SK-N-SH treated with all-trans-retinoic acid at 6 μM for 48 hours (cell line): Measurements from ENCODE around the gene CNIH2.

ENCODE experiments used
- ATAC-seq: fragments of 200-7000 bp; cut with Tn5 transposase; 3 replicates; pipeline ENCODE4 v1.9.1; 2020; ENCODE audit warnings: mild to moderate bottlenecking, moderate library complexity
- BACH2 ChIP-seq: fragments of 250-450 bp; sonication (Bioruptor Pico); IDR thresholded peaks from 2 replicates; pipeline ENCODE4 v1.9.0; 2021; ENCODE audit warnings: mild to moderate bottlenecking, borderline replicate concordance
- CSRNP3 ChIP-seq: fragments of 250-450 bp; sonication (Bioruptor Pico); IDR thresholded peaks from 2 replicates; pipeline ENCODE4 v1.5.1; 2021; ENCODE audit warnings: mild to moderate bottlenecking, moderate library complexity
- ESRRG ChIP-seq: fragments of 250-450 bp; sonication (Bioruptor Pico); IDR thresholded peaks from 2 replicates; pipeline ENCODE4 v1.6.1; 2021; ENCODE audit warnings: mild to moderate bottlenecking
- ISL1 ChIP-seq: fragments of 250-450 bp; sonication (Bioruptor Pico); IDR thresholded peaks from 2 replicates; pipeline ENCODE4 v2.1.2; 2022; ENCODE audit warnings: mild to moderate bottlenecking, moderate library complexity
- OSR1 ChIP-seq: fragments of 250-450 bp; sonication (Bioruptor Pico); IDR thresholded peaks from 2 replicates; pipeline ENCODE4 v1.8.0; 2022; ENCODE audit warnings: moderate library complexity, mild to moderate bottlenecking, inconsistent platforms
- PATZ1 ChIP-seq: fragments of 250-450 bp; sonication (Bioruptor Pico); IDR thresholded peaks from 2 replicates; pipeline ENCODE4 v1.8.0; 2020; ENCODE audit warnings: mild to moderate bottlenecking, moderate library complexity, borderline replicate concordance
- POU6F1 ChIP-seq: fragments of 250-450 bp; sonication (Bioruptor Pico); IDR thresholded peaks from 2 replicates; pipeline ENCODE4 v1.8.0; 2021; ENCODE audit warnings: low read depth, mild to moderate bottlenecking, moderate library complexity, borderline replicate concordance
- PPARA ChIP-seq: fragments of 250-450 bp; sonication (Bioruptor Pico); IDR thresholded peaks from 2 replicates; pipeline ENCODE4 v1.5.0; 2020; ENCODE audit warnings: mild to moderate bottlenecking, borderline replicate concordance
- RARB ChIP-seq: fragments of 250-450 bp; sonication (Bioruptor Pico); IDR thresholded peaks from 2 replicates; pipeline ENCODE4 v1.8.0; 2021; ENCODE audit warnings: mild to moderate bottlenecking, moderate library complexity
- SNAI2 ChIP-seq: fragments of 250-450 bp; sonication (Bioruptor Pico); IDR thresholded peaks from 2 replicates; pipeline ENCODE4 v1.5.0; 2020; ENCODE audit warnings: mild to moderate bottlenecking, moderate library complexity
- TCF4 ChIP-seq: fragments of 250-450 bp; sonication (Bioruptor Pico); IDR thresholded peaks from 2 replicates; pipeline ENCODE4 v1.8.0; 2021; ENCODE audit warnings: mild to moderate bottlenecking, moderate library complexity, borderline replicate concordance
- TOX ChIP-seq: fragments of 250-450 bp; sonication (Bioruptor Pico); IDR thresholded peaks from 2 replicates; pipeline ENCODE4 v1.8.0; 2021; ENCODE audit warnings: mild to moderate bottlenecking, moderate library complexity, borderline replicate concordance
- ZC3H10 ChIP-seq: fragments of 250-450 bp; sonication (Bioruptor Pico); IDR thresholded peaks from 2 replicates; pipeline ENCODE4 v1.5.1; 2021; ENCODE audit warnings: mild to moderate bottlenecking, moderate library complexity
- ZFP3 ChIP-seq: fragments of 250-450 bp; sonication (Bioruptor Pico); IDR thresholded peaks from 2 replicates; pipeline ENCODE4 v1.5.0; 2020; ENCODE audit warnings: mild to moderate bottlenecking, moderate library complexity
- ZFP30 ChIP-seq: fragments of 450-650 bp; formaldehyde crosslinking; IDR thresholded peaks from 2 replicates; pipeline ENCODE4 v1.5.0; 2022; ENCODE audit warnings: mild to moderate bottlenecking, moderate library complexity
- ZNF565 ChIP-seq: fragments of 450-650 bp; formaldehyde crosslinking; conservative IDR thresholded peaks from 2 replicates; pipeline ENCODE4 v1.5.0; 2020; ENCODE audit warnings: low read depth, mild to moderate bottlenecking, moderate library complexity
- ZNF70 ChIP-seq: fragments of 450-650 bp; formaldehyde crosslinking; IDR thresholded peaks from 2 replicates; pipeline ENCODE4 v1.5.0; 2020; ENCODE audit warnings: mild to moderate bottlenecking, moderate library complexity
- ZNF8 ChIP-seq: fragments of 450-650 bp; formaldehyde crosslinking; IDR thresholded peaks from 2 replicates; pipeline ENCODE4 v1.5.0; 2020; ENCODE audit warnings: mild to moderate bottlenecking, moderate library complexity
- TF ChIP-seq, protein P1 (sequence below): fragments of 250-450 bp; sonication (Bioruptor Pico); IDR thresholded peaks from 2 replicates; pipeline ENCODE4 v1.5.1; 2020; ENCODE audit warnings: low read depth, mild to moderate bottlenecking, moderate library complexity
- TF ChIP-seq, protein P2 (sequence below): fragments of 250-450 bp; sonication (Bioruptor Pico); IDR thresholded peaks from 2 replicates; pipeline ENCODE4 v1.5.0; 2020; ENCODE audit warnings: mild to moderate bottlenecking, moderate library complexity

CNIH2 gene

GRCh38 chr11:66282468-66283455 is 4.8 kb downstream of the CNIH2 start:
- 0 out of 2 replicates have a peak, but pooled peaks have one; percentile 52 for TF ChIP-seq ESRRG (CRISPR knock-in tag)
- TF ChIP-seq ZFP3 (CRISPR knock-in tag): no peak

GRCh38 chr11:66283461-66284105 is 5.6 kb downstream of the CNIH2 start:
- no peak for ATAC-seq
- TF ChIP-seq PATZ1 (CRISPR knock-in tag): no peak
- TF ChIP-seq CSRNP3 (CRISPR knock-in tag): no peak
- no peak for TF ChIP-seq TCF4 (CRISPR knock-in tag)
- no peak for TF ChIP-seq ZC3H10 (CRISPR knock-in tag)
- TF ChIP-seq, protein P1, sequence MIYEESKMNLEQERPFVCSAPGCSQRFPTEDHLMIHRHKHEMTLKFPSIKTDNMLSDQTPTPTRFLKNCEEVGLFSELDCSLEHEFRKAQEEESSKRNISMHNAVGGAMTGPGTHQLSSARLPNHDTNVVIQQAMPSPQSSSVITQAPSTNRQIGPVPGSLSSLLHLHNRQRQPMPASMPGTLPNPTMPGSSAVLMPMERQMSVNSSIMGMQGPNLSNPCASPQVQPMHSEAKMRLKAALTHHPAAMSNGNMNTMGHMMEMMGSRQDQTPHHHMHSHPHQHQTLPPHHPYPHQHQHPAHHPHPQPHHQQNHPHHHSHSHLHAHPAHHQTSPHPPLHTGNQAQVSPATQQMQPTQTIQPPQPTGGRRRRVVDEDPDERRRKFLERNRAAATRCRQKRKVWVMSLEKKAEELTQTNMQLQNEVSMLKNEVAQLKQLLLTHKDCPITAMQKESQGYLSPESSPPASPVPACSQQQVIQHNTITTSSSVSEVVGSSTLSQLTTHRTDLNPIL: no peak
- TF ChIP-seq, protein P2, sequence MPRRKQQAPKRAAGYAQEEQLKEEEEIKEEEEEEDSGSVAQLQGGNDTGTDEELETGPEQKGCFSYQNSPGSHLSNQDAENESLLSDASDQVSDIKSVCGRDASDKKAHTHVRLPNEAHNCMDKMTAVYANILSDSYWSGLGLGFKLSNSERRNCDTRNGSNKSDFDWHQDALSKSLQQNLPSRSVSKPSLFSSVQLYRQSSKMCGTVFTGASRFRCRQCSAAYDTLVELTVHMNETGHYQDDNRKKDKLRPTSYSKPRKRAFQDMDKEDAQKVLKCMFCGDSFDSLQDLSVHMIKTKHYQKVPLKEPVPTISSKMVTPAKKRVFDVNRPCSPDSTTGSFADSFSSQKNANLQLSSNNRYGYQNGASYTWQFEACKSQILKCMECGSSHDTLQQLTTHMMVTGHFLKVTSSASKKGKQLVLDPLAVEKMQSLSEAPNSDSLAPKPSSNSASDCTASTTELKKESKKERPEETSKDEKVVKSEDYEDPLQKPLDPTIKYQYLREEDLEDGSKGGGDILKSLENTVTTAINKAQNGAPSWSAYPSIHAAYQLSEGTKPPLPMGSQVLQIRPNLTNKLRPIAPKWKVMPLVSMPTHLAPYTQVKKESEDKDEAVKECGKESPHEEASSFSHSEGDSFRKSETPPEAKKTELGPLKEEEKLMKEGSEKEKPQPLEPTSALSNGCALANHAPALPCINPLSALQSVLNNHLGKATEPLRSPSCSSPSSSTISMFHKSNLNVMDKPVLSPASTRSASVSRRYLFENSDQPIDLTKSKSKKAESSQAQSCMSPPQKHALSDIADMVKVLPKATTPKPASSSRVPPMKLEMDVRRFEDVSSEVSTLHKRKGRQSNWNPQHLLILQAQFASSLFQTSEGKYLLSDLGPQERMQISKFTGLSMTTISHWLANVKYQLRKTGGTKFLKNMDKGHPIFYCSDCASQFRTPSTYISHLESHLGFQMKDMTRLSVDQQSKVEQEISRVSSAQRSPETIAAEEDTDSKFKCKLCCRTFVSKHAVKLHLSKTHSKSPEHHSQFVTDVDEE (CRISPR knock-in tag): no peak
- no peak for TF ChIP-seq ZNF565 (CRISPR knock-in tag)
- TF ChIP-seq ESRRG (CRISPR knock-in tag): no peak
- no peak for TF ChIP-seq PPARA (CRISPR knock-in tag)
- TF ChIP-seq ZFP30 (CRISPR knock-in tag): no peak
- TF ChIP-seq ZNF70 (CRISPR knock-in tag): no peak

More at GRCh38 chr11:66282468-66283455, 4.8 kb downstream of the CNIH2 start:
- peak; percentile 88 for ATAC-seq

DNA sequence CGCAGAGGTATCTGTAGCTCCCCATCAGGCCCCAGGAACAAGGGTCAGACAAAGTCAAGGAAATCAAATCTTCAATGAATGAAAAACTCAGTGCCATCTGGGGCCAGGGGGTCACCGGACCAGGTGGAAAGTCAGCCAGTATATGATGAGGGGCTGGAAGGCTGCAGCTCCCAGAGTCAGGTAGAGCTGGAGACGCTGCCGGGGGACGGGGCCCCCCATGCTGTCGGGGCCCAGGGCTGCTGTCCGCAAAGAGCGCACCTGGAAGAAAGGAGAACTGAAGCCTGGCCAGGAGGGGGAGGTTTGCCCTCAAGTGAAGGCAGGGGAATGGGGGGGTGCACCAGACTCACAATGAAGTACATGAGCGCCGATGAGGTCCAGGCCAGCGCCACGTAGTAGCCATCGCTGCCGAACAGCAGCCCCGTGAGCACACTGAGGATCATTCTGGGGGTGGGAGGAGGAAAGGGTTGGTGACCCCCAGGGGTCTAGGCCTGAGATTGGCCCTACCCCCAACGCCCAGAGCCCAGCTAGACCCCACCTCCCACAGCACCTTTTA is 6.6 kb downstream of the CNIH2 start:
- no peak for ATAC-seq
- TF ChIP-seq SNAI2 (CRISPR knock-in tag) (no peak), CSRNP3 (CRISPR knock-in tag) (no peak), ZNF70 (CRISPR knock-in tag) (no peak), ESRRG (CRISPR knock-in tag) (no peak), BACH2 (no peak), ZNF565 (CRISPR knock-in tag) (no peak), ZC3H10 (CRISPR knock-in tag) (no peak), ZFP3 (CRISPR knock-in tag) (no peak), TOX (CRISPR knock-in tag) (no peak), RARB (no peak), ISL1 (no peak), POU6F1 (CRISPR knock-in tag) (no peak), ZNF8 (no peak), OSR1 (CRISPR knock-in tag) (no peak)
- TF ChIP-seq, protein P2 (CRISPR knock-in tag): no peak
